Kidney epithelial cell (primary cell): ENCODE measurements around the gene KLHL1. TPM values are rescaled to one million over a fixed set of nuclear protein-coding genes. Genes with fewer than 3 reads are reported as not detected.

ENCODE experiments used
- DNase-seq: peaks from one replicate; pipeline ENCODE4 v3.0.0-alpha.2; 2010; ENCODE audit warnings: low read depth
- H3K27me3 ChIP-seq: 2 replicates; pipeline ENCODE4 v1.6.0; 2011; ENCODE audit warnings: low read length; ENCODE audit not compliant: control insufficient read depth, insufficient read depth
- H3K36me3 ChIP-seq: 2 replicates; pipeline ENCODE4 v1.5.1; 2011; ENCODE audit warnings: low read length; ENCODE audit not compliant: control insufficient read depth, insufficient read depth
- H3K4me3 ChIP-seq: 2 replicates; pipeline ENCODE4 v1.5.1; 2011; ENCODE audit warnings: low read depth, mild to moderate bottlenecking, control low read depth, low read length
- total RNA-seq: library from RNA; depleted of rRNA; stranded (reverse); fragments of >200 nt; gene quantifications from 2 replicates; pipeline ENCODE4 v1.2.3, GENCODE V29; 2015
- TF ChIP-seq, protein P1 (sequence below): IDR thresholded peaks from 2 replicates; pipeline ENCODE4 v1.5.1; 2011; ENCODE audit warnings: mild to moderate bottlenecking, moderate library complexity, low read length, control low read depth, inconsistent platforms; ENCODE audit not compliant: insufficient read depth, poor library complexity, severe bottlenecking

The KLHL1 gene
- total RNA-seq, 1 donor from 2014 or later = not detected

DNA sequence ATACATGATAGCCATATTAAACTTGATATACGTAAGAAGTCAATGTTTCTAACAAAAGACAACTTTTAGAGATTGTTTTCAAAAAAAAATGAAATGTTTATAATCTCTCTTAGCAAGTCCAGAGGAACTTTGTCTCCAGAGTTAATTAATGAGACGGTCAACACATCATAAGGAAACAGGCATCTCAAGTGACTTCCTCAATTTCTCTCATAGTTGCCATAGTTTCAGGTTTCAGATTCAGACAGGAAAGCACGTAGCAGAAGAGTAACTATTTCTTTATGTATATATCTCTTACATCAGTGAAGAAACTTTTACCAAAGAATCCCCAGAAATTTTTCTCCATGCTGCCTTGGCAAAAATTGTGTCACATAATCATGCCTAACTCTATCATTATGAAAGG lies 160.2 kb downstream of the KLHL1 start:
- no peaks in the 10 kb centered on the region for H3K36me3 ChIP-seq
- no peaks in the 10 kb centered on the region for H3K27me3 ChIP-seq
- no peak overlapping the region for H3K4me3 ChIP-seq
- DNase-seq = no peak
- TF ChIP-seq, protein P1, sequence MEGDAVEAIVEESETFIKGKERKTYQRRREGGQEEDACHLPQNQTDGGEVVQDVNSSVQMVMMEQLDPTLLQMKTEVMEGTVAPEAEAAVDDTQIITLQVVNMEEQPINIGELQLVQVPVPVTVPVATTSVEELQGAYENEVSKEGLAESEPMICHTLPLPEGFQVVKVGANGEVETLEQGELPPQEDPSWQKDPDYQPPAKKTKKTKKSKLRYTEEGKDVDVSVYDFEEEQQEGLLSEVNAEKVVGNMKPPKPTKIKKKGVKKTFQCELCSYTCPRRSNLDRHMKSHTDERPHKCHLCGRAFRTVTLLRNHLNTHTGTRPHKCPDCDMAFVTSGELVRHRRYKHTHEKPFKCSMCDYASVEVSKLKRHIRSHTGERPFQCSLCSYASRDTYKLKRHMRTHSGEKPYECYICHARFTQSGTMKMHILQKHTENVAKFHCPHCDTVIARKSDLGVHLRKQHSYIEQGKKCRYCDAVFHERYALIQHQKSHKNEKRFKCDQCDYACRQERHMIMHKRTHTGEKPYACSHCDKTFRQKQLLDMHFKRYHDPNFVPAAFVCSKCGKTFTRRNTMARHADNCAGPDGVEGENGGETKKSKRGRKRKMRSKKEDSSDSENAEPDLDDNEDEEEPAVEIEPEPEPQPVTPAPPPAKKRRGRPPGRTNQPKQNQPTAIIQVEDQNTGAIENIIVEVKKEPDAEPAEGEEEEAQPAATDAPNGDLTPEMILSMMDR = no peak

DNA sequence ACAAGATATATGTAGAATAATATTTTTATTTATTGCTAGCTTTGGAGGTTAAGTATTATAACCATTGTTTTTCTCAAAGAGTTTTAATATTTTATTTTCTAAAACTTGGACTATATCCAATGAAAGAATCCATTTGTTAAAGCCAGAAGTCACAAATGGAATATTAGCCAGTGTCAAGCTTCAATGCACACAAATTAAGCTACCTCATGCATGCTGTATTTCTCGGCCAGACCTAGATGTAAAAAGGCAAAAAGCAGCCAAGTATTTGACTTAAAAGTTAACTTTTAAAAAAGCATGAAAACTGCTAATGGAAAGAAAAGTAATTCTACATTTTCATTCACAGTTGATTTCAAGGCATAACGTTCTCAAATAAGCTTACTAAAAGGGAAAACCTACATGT lies 160.7 kb downstream of the KLHL1 start:
- peak; percentile 7 for DNase-seq
- no peaks in the 10 kb centered on the region for H3K27me3 ChIP-seq
- H3K4me3 ChIP-seq = no peak overlapping the region
- H3K36me3 ChIP-seq = no peaks in the 10 kb centered on the region
- TF ChIP-seq, protein P1 = no peak

DNA sequence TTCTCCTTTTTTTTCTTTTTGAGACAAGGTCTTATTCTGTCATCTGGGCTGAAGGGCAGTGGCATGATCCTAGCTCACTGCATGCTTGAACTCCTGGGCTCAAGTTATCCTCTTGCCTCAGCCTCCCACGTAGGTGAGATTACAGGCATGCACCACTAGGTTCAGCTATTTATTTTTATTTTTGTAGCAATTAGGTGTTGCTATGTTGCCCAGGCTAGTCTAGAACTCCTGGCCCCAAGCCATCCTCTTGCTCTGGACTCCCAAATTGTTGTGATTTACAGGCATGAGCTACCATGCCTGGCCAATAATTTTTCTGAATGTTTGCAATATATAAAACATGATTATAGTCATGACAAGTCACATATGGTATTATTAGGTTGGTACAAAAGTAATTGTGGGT lies 161.7 kb downstream of the KLHL1 start:
- no peak for DNase-seq
- no peaks in the 10 kb centered on the region for H3K27me3 ChIP-seq
- TF ChIP-seq, protein P1 = no peak

DNA sequence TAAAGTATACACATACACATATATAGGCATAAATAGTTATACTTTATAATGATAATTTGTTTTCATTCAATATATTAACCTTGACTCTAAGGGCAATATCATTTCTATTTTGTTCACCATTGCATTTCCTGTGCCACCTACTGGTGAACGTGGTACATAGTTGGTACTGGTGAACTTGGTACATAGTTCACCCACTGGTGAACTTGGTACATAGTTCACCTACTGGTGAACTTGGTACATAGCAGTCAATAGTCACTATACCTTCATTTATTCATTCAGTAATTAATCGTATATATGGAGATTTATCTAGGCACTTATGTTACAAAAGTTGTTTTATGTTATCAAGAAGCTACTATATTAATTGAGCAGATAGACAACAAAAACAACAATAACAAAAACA lies 173.2 kb downstream of the KLHL1 start:
- DNase-seq = no peak
- no peak overlapping the region for H3K4me3 ChIP-seq
- no peaks in the 10 kb centered on the region for H3K36me3 ChIP-seq
- no peaks in the 10 kb centered on the region for H3K27me3 ChIP-seq
- TF ChIP-seq, protein P1 = no peak

More for the DNA sequence above, 161.7 kb downstream of the KLHL1 start:
- Histone ChIP-seq H3K4me3 (no peak overlapping the region), H3K36me3 (no peaks in the 10 kb centered on the region)

GRCh38 chr13:69928262-69928661 lies 180.0 kb downstream of the KLHL1 start:
- Histone ChIP-seq H3K36me3 (no peaks in the 10 kb centered on the region), H3K27me3 (no peaks in the 10 kb centered on the region), H3K4me3 (no peak overlapping the region)
- DNase-seq = no peak
- TF ChIP-seq, protein P1 = no peak

GRCh38 chr13:69921156-69921555 lies 187.1 kb downstream of the KLHL1 start:
- Histone ChIP-seq H3K27me3 (no peaks in the 10 kb centered on the region), H3K36me3 (no peaks in the 10 kb centered on the region), H3K4me3 (no peak overlapping the region)
- TF ChIP-seq, protein P1 = no peak
- DNase-seq = no peak
